HG02852 (cell line): Measurements from ENCODE around the gene COL18A1.
"Not testable (repeated sequence)": the region's sequence is repeated elsewhere in the genome, so short reads cannot be mapped to it uniquely, and the experiment has no call there.

Experiments
- ATAC-seq: cut with Tn5 transposase; IDR thresholded peaks from one replicate; pipeline ENCODE4 v1.9.1; 2021; ENCODE audit warnings: mild to moderate bottlenecking, moderate library complexity; ENCODE audit not compliant: unreplicated experiment

The COL18A1 gene

GRCh38 chr21:45423968-45424853 is 19.2 kb downstream of the COL18A1 start:
- ATAC-seq: no peak

DNA sequence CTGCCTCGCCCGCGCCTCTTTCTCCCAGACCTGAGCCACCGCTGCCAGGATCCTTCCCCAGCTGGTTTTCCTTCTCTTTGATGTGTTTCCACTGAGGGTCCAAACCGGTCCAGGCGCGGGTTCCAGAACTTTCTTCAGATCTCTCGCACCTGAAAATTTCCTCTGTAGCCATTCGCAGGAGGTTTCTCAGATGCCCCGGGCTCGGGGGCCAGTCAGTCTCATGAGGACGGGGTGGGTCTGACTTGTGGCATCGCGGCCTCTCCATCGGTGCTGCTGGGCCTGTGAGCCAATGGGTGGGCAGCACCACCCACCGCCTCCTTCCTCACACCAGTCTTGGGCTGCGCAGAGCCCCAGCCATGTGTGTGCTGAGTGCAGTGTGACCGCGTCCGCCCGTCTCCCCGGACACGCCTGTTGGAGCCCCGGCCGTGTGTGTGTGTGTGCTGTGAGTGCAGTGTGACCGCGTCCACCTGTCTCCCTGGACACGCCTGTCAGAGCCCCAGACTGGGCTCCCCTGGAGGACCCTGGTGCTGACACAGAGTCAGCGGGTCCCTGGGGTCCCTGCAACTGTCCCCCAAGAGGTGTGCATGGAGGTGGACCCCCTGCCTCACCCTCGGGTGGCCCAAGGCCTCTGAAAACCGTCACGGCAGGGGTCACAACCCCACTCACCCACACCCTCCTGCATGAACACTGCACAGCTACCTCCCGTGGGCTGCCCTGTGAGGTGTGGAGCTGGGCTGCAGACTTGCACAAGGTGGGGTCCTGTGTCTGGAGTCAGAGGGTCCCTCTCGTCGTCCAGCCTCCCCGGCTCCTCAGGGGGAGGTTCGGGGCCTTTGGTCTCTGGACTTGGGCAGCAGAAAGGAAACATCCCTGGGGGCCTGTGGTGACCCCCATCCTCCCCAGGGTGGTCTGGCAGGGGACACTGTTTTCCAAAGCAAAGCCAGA is 20.2 kb downstream of the COL18A1 start:
- no peak for ATAC-seq

DNA sequence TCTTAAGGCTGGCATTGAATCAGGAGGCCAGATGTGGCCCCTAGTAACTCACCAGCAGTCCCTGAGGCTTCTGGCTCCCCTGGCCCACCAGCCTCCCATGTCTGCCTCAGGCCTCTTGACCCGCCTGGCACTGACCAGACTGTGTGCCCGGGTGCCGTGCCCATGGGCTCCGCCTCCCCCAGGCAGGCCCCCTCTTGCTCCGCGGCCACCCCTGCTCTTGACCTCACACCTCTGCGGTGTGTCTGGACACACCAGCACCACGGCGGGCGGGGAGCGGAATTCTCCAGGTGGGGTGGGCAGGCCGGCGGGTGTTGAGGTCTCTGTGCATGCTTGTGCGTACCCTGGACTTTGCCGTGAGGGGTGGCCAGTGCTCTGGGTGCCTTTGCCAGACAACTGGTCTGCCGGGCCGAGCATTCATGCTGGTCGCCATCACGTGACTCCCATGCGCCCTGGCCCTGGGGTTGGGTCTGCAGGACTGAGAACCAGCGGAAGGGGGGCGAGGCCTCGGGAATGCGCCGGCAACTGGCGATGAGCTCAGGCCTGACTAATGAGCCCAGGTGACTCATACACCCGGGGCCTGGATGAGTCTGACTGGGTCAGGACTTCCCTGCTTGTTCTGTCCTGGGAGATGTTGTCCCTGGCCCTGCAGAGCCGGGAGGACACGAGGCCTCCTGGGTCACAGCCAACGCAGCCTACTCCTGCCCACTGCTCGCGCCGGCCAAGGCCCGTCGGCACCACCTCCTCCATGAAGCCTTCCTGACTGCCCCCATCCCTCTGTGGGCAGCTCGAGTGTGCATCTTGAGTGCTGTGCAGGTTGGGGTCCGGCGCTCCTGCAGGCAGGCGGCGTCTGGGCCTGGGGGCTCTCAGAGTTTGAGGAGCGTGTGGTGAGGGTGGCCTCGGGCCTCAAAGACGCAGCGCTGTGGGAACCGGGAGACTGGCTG is 22.6 kb downstream of the COL18A1 start:
- ATAC-seq: no peak

GRCh38 chr21:45428534-45428933 is 23.6 kb downstream of the COL18A1 start:
- ATAC-seq: no peak

- no peak for ATAC-seq
Observed at GRCh38 chr21:45429221-45430175, 24.5 kb downstream of the COL18A1 start.

DNA sequence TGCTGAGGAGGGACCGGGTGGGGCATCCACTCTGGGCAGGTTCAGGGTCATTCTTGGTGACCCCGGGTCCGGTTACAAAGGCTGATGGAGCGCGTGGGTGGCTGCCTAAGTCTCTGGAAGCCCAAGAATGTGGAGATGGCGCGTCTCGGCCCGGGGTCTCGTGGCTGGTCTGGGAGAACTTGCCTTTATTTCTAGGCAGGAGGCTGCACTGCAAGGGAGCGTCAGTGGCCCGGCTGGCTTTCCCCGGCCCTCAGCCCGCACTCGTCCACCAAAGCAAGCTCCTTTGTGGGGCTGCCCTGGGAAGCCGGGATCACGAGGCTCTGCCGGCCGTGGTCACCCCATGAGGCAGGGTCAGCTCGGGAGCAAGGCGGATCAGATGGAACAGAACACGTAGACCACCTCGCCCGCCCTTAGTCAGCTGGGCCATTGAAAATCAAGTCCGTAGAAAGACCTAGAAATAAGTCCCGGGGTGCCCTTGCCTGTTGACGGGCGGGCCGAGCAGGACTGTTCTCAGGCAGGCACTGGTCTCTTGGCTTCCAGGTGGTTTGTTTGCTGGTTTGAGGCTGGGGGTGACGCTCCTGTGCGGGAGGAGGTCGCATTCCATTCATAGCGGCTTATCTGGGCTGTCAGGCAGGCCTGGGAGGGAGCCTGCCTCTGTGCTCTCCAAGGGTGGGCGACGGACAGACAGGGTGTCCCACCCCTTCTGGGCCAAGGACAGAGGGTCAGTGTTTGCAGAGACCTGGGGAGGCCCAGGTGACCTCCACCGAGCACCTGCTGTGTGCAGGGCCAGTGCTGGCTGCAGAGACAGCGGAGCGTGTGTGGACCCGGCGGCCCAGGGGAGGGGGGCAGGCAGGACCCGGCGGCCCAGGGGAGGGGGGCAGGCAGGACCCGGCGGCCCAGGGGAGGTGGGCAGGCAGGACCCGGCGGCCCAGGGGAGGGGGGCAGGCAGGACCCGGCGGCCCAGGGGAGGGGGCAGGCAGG is 25.8 kb downstream of the COL18A1 start:
- no peak for ATAC-seq

- ATAC-seq: no peak
Observed at GRCh38 chr21:45431781-45432572, 27.0 kb downstream of the COL18A1 start.

DNA sequence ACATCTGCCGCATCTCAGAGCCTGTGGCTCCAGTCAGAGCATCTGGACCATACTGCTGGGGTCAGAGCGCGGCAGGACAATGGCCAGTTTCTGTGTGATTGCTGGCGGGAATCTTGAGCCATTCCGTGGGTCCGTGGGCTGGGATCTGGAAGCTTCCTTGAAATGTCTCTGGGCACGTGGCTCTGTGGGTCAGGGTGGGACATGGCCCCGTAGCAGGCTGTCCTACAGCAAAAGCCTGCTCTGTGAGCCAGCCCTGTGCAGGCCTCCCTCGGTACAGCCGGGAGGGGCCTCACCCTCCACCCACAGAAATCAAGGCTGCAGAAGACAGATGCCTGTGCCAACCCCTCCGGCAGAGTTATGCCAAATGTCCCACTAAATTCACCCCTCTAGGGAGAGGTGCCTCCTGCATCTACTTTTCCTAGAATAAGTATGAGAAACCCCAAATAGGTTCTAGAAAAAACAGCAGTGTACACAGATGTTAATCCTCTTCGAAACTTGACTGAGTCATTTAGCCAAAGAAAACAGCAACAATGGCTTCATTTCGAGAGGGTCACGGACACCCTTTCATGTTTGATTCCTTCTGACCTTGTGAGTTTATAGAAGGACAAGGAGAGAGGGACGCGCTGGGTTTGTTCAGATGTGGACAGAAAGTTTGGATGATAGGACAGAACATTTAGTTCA is 27.8 kb downstream of the COL18A1 start:
- no peak for ATAC-seq

GRCh38 chr21:45433301-45433700 is 28.3 kb downstream of the COL18A1 start:
- no peak for ATAC-seq

DNA sequence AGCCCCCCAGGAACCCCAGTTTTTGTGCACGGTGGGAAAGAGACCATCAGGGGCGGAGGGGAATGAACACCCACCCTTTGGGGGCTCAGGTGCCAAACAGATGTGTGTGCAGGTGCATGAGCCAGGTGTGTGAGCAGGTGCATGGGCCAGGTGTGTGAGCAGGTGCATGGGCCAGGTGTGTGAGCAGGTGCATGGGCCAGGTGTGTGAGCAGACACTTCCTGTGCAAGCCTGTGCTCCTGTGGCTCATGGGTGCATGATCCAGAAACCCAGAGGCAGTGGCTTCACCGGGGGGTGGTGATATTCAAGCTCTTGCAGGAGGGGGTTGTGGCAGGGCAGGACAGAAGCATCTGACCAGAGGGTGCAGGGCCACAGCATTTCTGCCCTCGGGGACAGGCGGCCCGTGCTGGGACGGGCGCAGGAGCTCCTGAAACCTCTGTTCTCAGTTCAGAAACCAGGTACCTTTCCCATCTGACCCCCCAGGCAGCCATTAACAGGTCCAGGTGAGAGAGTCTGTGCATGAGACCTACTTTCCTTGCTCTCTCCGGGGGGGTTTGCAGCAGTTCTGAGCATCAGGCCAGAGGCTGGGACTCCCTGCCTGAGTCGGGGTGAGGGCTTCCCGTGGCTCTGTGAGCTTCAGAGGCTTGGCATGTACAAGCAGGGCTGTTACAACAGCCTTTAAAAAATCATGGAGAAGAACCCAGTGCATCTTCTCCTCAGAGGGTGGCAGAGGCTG is 29.1 kb downstream of the COL18A1 start:
- ATAC-seq: no peak

- ATAC-seq: no peak
Observed at GRCh38 chr21:45434645-45435217, 29.8 kb downstream of the COL18A1 start.

DNA sequence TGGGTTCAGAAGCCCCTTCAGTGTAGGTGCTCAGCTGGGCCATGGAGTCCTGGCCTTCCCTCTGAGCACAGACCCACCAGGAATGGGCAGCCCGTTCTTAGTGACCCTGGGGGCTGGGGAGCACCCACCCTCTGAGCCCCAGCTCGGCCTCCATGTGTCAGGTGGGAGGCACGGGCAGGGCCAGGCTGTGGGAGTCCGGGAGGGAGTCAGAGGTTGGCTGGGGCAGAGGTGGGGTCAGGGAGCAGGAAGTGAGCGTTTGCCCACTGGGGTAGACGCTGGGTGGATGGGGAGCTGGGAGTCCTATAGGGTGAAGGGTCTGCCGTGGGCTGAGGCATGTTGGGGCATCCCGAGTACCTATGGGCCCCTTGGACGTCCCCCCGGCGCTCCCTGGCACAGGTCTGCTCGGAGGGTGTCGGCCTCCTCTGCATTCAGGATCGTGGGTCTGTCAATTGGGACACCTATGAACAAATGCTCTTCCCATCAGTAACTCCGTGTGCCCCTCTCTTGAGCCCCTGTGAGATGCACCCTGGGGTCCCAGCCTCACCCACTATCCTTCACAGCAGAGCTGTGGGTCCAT is 30.5 kb downstream of the COL18A1 start:
- no peak for ATAC-seq

DNA sequence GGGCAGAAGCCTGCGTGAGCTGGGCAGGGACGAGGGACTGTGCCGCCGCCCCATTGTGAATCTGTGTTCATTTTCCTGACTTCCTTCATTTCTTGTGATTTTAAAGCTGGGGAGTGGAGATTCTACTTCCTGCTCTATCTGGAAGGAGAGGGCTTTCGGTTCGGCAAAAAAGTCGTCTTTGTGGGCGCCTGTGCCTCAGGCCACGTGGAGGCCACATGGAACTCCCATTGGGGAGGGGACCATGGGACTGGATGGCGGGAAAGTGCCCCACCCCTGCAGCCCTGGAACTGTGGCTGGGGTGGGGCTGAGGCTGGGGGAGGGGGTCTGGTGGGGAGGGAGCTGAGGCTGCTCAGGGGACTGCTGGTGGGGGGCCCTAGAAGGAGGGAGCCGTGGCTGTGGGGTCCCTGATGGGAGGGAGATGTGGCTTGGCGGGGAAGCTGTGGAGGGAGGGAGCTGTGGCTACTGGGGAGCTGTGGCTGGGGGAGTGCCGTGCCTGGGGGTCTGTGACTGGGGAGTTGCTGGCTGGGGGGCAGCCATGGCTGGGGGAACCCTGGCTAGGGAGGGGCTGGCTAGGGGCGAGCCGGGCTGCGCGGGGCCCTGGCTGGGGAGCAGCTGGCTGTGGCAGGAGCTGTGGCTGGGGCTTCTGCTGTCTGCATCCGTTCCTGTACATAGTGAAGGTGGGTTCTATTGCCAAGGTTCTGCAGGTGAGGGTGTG is 31.5 kb downstream of the COL18A1 start:
- ATAC-seq: no peak

GRCh38 chr21:45437844-45438243 is 32.9 kb downstream of the COL18A1 start:
- not testable (repeated sequence) for ATAC-seq
